HEK293 (cell line): ENCODE data around the gene P2RX2.

ENCODE experiments used
- CTCF ChIP-seq: fragments of 450-650 bp; formaldehyde crosslinking; IDR thresholded peaks from 2 replicates; pipeline ENCODE4 v1.5.1; 2016; ENCODE audit warnings: missing biosample characterization, missing genetic modification characterization
- ZNF148 ChIP-seq: fragments of 450-650 bp; formaldehyde crosslinking; IDR thresholded peaks from 2 replicates; pipeline ENCODE4 v1.5.0; 2017; ENCODE audit warnings: missing biosample characterization, missing genetic modification characterization, borderline replicate concordance
- ZNF416 ChIP-seq: fragments of 450-650 bp; formaldehyde crosslinking; IDR thresholded peaks from 2 replicates; pipeline ENCODE4 v1.5.1; 2016; ENCODE audit warnings: missing biosample characterization, missing genetic modification characterization
- ZNF571 ChIP-seq: fragments of 450-650 bp; formaldehyde crosslinking; IDR thresholded peaks from 2 replicates; pipeline ENCODE4 v1.5.0; 2017; ENCODE audit warnings: missing biosample characterization, missing genetic modification characterization

GRCh38 chr12:132608231-132609171 is 10.1 kb upstream of the P2RX2 start:
- TF ChIP-seq ZNF571 (no peak), ZNF148 (tag by site-specific recombination) (no peak), CTCF (no peak), ZNF416 (tag by site-specific recombination) (no peak)
